HG03565 (cell line): Measurements from ENCODE around the gene TRIM2.
A peak's percentile ranks its signal among the peaks of the same experiment; 100 is the strongest.

Source experiments
- ATAC-seq: cut with Tn5 transposase; IDR thresholded peaks from one replicate; pipeline ENCODE4 v1.9.1; 2021; ENCODE audit warnings: mild to moderate bottlenecking, moderate library complexity; ENCODE audit not compliant: unreplicated experiment

Gene TRIM2

GRCh38 chr4:153325558-153325957, 121.3 kb downstream of the TRIM2 start:
- no peak for ATAC-seq

GRCh38 chr4:153326513-153326912, 122.3 kb downstream of the TRIM2 start:
- no peak for ATAC-seq

GRCh38 chr4:153327247-153327646, 123.0 kb downstream of the TRIM2 start:
- no peak for ATAC-seq

- no peak for ATAC-seq
These were observed 128.7 kb downstream of the TRIM2 start for GRCh38 chr4:153332936-153333335.

GRCh38 chr4:153333874-153334273, 129.6 kb downstream of the TRIM2 start:
- no peak for ATAC-seq

- no peak for ATAC-seq
These were observed 131.4 kb downstream of the TRIM2 start for GRCh38 chr4:153335665-153336064.

- ATAC-seq, result no peak
These were observed 133.4 kb downstream of the TRIM2 start for GRCh38 chr4:153337686-153338085.

GRCh38 chr4:153341575-153342090, 137.4 kb downstream of the TRIM2 start:
- ATAC-seq, result no peak

GRCh38 chr4:153342751-153343552, 138.7 kb downstream of the TRIM2 start:
- no peak for ATAC-seq

GRCh38 chr4:153344131-153345011, 140.1 kb downstream of the TRIM2 start, which contains the start of gene MND1:
Gene MND1, plus strand, starts transcription at chr4:153344688. Its CDS starts 50 bp downstream, at chr4:153344738.
- ATAC-seq, result peak; percentile 70

- ATAC-seq, result no peak
These were observed 141.1 kb downstream of the TRIM2 start for GRCh38 chr4:153345012-153345981.

- no peak for ATAC-seq
These were observed 141.8 kb downstream of the TRIM2 start for GRCh38 chr4:153346031-153346430.

- ATAC-seq, result no peak
These were observed 142.3 kb downstream of the TRIM2 start for GRCh38 chr4:153346563-153346962.

- no peak for ATAC-seq
These were observed 142.9 kb downstream of the TRIM2 start for GRCh38 chr4:153347117-153347516.

- ATAC-seq, result no peak
These were observed 143.8 kb downstream of the TRIM2 start for GRCh38 chr4:153348006-153348405.

GRCh38 chr4:153349206-153349805, 145.1 kb downstream of the TRIM2 start:
- no peak for ATAC-seq

GRCh38 chr4:153362184-153362583, 157.9 kb downstream of the TRIM2 start:
- ATAC-seq, result no peak

GRCh38 chr4:153364061-153364460, 159.8 kb downstream of the TRIM2 start:
- ATAC-seq, result no peak

GRCh38 chr4:153365003-153365402, 160.8 kb downstream of the TRIM2 start:
- ATAC-seq, result no peak

GRCh38 chr4:153366486-153366885, 162.2 kb downstream of the TRIM2 start:
- no peak for ATAC-seq
